GM12878 (cell line): Measurements from ENCODE around the gene EPB41L1. TPM values are rescaled to one million over a fixed set of nuclear protein-coding genes. Genes with fewer than 3 reads are reported as not detected.

Experiments used
- ATAC-seq: fragments of 200-7000 bp; cut with Tn5 transposase; 3 replicates; pipeline ENCODE4 v1.9.1; 2020; ENCODE audit warnings: mild to moderate bottlenecking, moderate library complexity
- BruUV-seq: library from RNA; stranded (reverse); fragments of 400-500 nt; replicated peaks from 2 replicates; lab custom pipeline; 2021; lab: Mats Ljungman, UMichigan
- CTCF ChIA-PET: fragments of 300-600 bp; sonication (Branson Sonifier 250); formaldehyde crosslinking; extraction: SDS; loops from one replicate; lab custom pipeline; 2021; ENCODE audit warnings: inconsistent platforms; lab: Yijun Ruan, JAX
- POLR2A ChIA-PET: fragments of 350-600 bp; formaldehyde crosslinking; extraction: SDS; loops from one replicate; lab custom pipeline; 2021; ENCODE audit warnings: inconsistent platforms; lab: Charles Lee
- RAD21 ChIA-PET: fragments of 300-600 bp; sonication (Branson Sonifier 250); formaldehyde crosslinking; loops from one replicate; lab custom pipeline; 2023; ENCODE audit warnings: antibody characterized with exemption; ENCODE audit not compliant: unreplicated experiment; lab: Charles Lee
- SMC1A ChIA-PET: fragments of 300-600 bp; sonication (Branson Sonifier 250); formaldehyde crosslinking; loops from one replicate; lab custom pipeline; 2023; ENCODE audit not compliant: unreplicated experiment, uncharacterized antibody; lab: Charles Lee
- DNase-seq: peaks from one replicate; pipeline ENCODE4 v3.0.0-alpha.2; 2011; ENCODE audit warnings: low read depth, low spot score
- FAIRE-seq: peaks from 3 replicates; lab custom pipeline; 2011; peaks lifted over from hg19 to GRCh38; lab: Jason Lieb, UNC
- H2AFZ ChIP-seq: 2 replicates; pipeline ENCODE4 v1.6.0; 2011; ENCODE audit warnings: low read depth, low read length, control low read depth; ENCODE audit not compliant: control insufficient read depth
- H3K27ac ChIP-seq: 2 replicates; pipeline ENCODE4 v1.5.1; 2011; ENCODE audit warnings: control low read depth; ENCODE audit not compliant: control insufficient read depth, insufficient read depth
- H3K27me3 ChIP-seq, 2 experiments: replicated peaks in 1 of 2; 2 replicates each; pipeline versions ENCODE4 v1.6.0 to v1.6.1; 2011; ENCODE audit warnings: low read length in 1 of 2; ENCODE audit not compliant: control insufficient read depth in 2 of 2, insufficient read depth in 2 of 2
- H3K36me3 ChIP-seq, 2 experiments: 2 replicates each; pipeline ENCODE4 v1.5.1; 2011; ENCODE audit warnings: low read length in 1 of 2; ENCODE audit not compliant: control insufficient read depth in 2 of 2, insufficient read depth in 2 of 2
- H3K4me1 ChIP-seq: 2 replicates; pipeline ENCODE4 v1.6.1; 2011; ENCODE audit warnings: mild to moderate bottlenecking, low read length, moderate library complexity, mixed read lengths; ENCODE audit not compliant: control insufficient read depth, insufficient read depth
- H3K4me2 ChIP-seq: 2 replicates; pipeline ENCODE4 v1.6.0; 2011; ENCODE audit warnings: control low read depth; ENCODE audit not compliant: control insufficient read depth, insufficient read depth
- H3K4me3 ChIP-seq: fragments of 200-600 bp; sonication (generic); 2 replicates; pipeline ENCODE4 v1.5.1; 2016
- H3K79me2 ChIP-seq: 2 replicates; pipeline ENCODE4 v1.6.0; 2011; ENCODE audit warnings: low read length; ENCODE audit not compliant: control insufficient read depth, insufficient read depth
- H3K9ac ChIP-seq: 2 replicates; pipeline ENCODE4 v1.8.0; 2011; ENCODE audit warnings: low read length, control low read depth, mixed read lengths; ENCODE audit not compliant: control insufficient read depth, insufficient read depth
- H3K9me3 ChIP-seq: replicated peaks from 3 replicates; pipeline ENCODE4 v1.5.1; 2011; ENCODE audit warnings: mild to moderate bottlenecking, low read length; ENCODE audit not compliant: control insufficient read depth, insufficient read depth
- H4K20me1 ChIP-seq: 2 replicates; pipeline ENCODE4 v1.6.0; 2011; ENCODE audit not compliant: control insufficient read depth, insufficient read depth
- ATF2 ChIP-seq: IDR thresholded peaks from 2 replicates; pipeline ENCODE4 v1.6.1; 2012; ENCODE audit warnings: low read length, inconsistent platforms
- BACH1 ChIP-seq: fragments of 450-650 bp; IDR thresholded peaks from 2 replicates; pipeline ENCODE4 v1.6.1; 2017; ENCODE audit warnings: mild to moderate bottlenecking, borderline replicate concordance
- CBX3 ChIP-seq: fragments of 200-600 bp; sonication (generic); IDR thresholded peaks from 2 replicates; pipeline ENCODE4 v1.6.1; 2016; ENCODE audit warnings: low read depth, borderline replicate concordance
- CEBPZ ChIP-seq: fragments of 150-350 bp; IDR thresholded peaks from 2 replicates; pipeline ENCODE4 v1.6.1; 2016; ENCODE audit warnings: low read depth, low read length
- ESRRA ChIP-seq: IDR thresholded peaks from 2 replicates; pipeline ENCODE4 v1.6.1; 2012; ENCODE audit warnings: mild to moderate bottlenecking, low read length, improper control_type of control experiment
- MEF2A ChIP-seq: IDR thresholded peaks from 2 replicates; pipeline ENCODE4 v1.6.1; 2011; ENCODE audit warnings: low read depth, mild to moderate bottlenecking, low read length, moderate library complexity; ENCODE audit not compliant: insufficient read depth
- POU2F2 ChIP-seq: IDR thresholded peaks from 3 replicates; pipeline ENCODE4 v1.6.1; 2011; ENCODE audit warnings: low read depth, mild to moderate bottlenecking, low read length, borderline replicate concordance
- RAD21 ChIP-seq: IDR thresholded peaks from 2 replicates; pipeline ENCODE4 v1.6.1; 2011; ENCODE audit warnings: mild to moderate bottlenecking, low read depth, low read length, moderate library complexity; ENCODE audit not compliant: insufficient read depth
- RAD51 ChIP-seq: fragments of 450-650 bp; IDR thresholded peaks from 2 replicates; pipeline ENCODE4 v1.6.1; 2016; ENCODE audit warnings: moderate library complexity, mild to moderate bottlenecking, inconsistent platforms
- SIX5 ChIP-seq: IDR thresholded peaks from 2 replicates; pipeline ENCODE4 v1.6.1; 2011; ENCODE audit warnings: mild to moderate bottlenecking, low read depth, low read length, moderate library complexity; ENCODE audit not compliant: severe bottlenecking
- SMARCA5 ChIP-seq: fragments of 450-650 bp; IDR thresholded peaks from 2 replicates; pipeline ENCODE4 v1.6.1; 2017; ENCODE audit warnings: mild to moderate bottlenecking
- ZNF384 ChIP-seq: IDR thresholded peaks from 2 replicates; pipeline ENCODE4 v1.6.1; 2012; ENCODE audit warnings: low read depth, mild to moderate bottlenecking, low read length, improper control_type of control experiment, borderline replicate concordance
- WGBS: methylation state at CpG from one replicate; pipeline ENCODE4 v1.1.6; 2016; ENCODE audit warnings: low lambda C conversion rate; ENCODE audit not compliant: insufficient replicate concordance, insufficient coverage; ENCODE audit errors: missing lambda C conversion rate; 5-methylcytosine and 5-hydroxymethylcytosine counted together
- in situ Hi-C: fragments of 300-500 bp; cut with MboI; formaldehyde crosslinking; loops from 9 replicates; pipeline ENCODE4 v1.14.3; 2018; ENCODE audit warnings: mixed read lengths
- intact Hi-C: fragments of 100-400 bp; cut with micrococcal nuclease; formaldehyde crosslinking; loops from one replicate; pipeline ENCODE4 v1.14.2; 2022; ENCODE audit not compliant: unreplicated experiment
- polyA plus RNA-seq, 11 experiments: library from polyadenylated mRNA; depleted of rRNA in 4 of 11; unstranded in 6 of 11; stranded (reverse) in 5 of 11; fragments of >200 nt; fragmentation: Nextera tagmentation in 4 of 11; fragmentation: Illumina TruSeq in 1 of 11; extraction: Ambion mirVana in 4 of 11; extraction: Trizol in 1 of 11; gene quantifications; 1 replicate in 1 of 11; 2 replicates in 10 of 11; pipeline versions ENCODE4 v1.2.1 to v1.2.3, GENCODE V29; 2011 to 2016; ENCODE audit warnings: inconsistent platforms in 2 of 11, missing spikeins in 2 of 11, low read depth in 1 of 11
- total RNA-seq, 4 experiments: library from RNA; depleted of rRNA in 3 of 4; stranded (reverse); fragments of >200 nt in 3 of 4; fragmentation: Illumina TruSeq in 1 of 4; extraction: Trizol in 1 of 4; gene quantifications; 2 replicates each; pipeline versions ENCODE4 v1.2.1 to v1.2.3, GENCODE V29; 2013 to 2021

Gene EPB41L1
- total and polyA plus RNA-seq, 10 of the 15 experiments (the other 5 are each of a cell fraction or from before 2014, with no cell fraction given): 0.08 to 3.2 (median 0.31) TPM

- DNase-seq: no peak
- Histone ChIP-seq H3K9ac (no peak overlapping the region), H3K27ac (no peak overlapping the region), H3K36me3 (peaks cover 0 to 6% of the 10 kb centered on the region in 2 experiments; a peak in 3 of 4 replicates), H3K27me3 (peaks cover 0 to 2% of the 10 kb centered on the region in 2 experiments; a peak in 2 of 4 replicates), H2AFZ (no peak overlapping the region), H4K20me1 (no peaks in the 10 kb centered on the region), H3K79me2 (no peaks in the 10 kb centered on the region), H3K4me1 (no peaks in the 10 kb centered on the region), H3K4me2 (no peak overlapping the region), H3K4me3 (no peak overlapping the region), H3K9me3 (no peaks in the 10 kb centered on the region)
- 71% methylated on average over 12 of the region's 12 CpGs for WGBS
- intact Hi-C loops: no loop called here
- in situ Hi-C loops: no loop called here
- no TSS peak for BruUV-seq
- RAD21 ChIA-PET: no interaction called here
- no peak for FAIRE-seq
- CTCF ChIA-PET: interaction anchor here (0.9 kb wide), 1 partner anchor 12 kb away, joined by 3 read pairs; no protein-coding TSS in a partner anchor
- TF ChIP-seq POU2F2 (no peak), CBX3 (no peak), ESRRA (no peak), RAD21 (no peak)
- POLR2A ChIA-PET: no interaction called here
- ATAC-seq: no peak
- SMC1A ChIA-PET: no interaction called here
Measured at GRCh38 chr20:36261389-36262105, 107.0 kb downstream of the EPB41L1 start.

DNA sequence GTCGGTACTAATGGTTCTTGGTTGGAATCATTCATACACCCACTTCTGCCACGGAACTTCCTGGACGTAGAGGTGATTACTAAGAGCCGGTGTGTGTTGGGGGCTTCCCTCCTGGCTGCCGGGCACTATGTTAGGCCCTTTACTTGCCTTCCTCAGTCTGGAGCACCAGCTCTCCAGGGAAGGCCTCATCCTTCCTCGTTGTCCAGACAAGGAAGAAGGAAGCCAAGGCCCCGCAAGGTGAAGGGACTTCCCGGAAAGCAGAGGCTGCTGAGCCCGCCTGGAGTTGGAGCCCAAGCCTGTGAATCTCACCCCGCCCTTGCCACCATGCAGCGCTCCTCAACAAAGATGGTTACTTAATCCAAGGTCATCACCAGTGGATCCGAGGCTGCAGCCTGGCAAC, 107.9 kb downstream of the EPB41L1 start:
- H3K9me3 ChIP-seq: no peaks in the 10 kb centered on the region
- no peaks in the 10 kb centered on the region for H3K79me2 ChIP-seq
- ChIA-PET POLR2A (no interaction called here), CTCF (no interaction called here), RAD21 (no interaction called here), SMC1A (no interaction called here)
- H2AFZ ChIP-seq: no peak overlapping the region
- in situ Hi-C loops: no loop called here
- no peaks in the 10 kb centered on the region for H4K20me1 ChIP-seq
- H3K9ac ChIP-seq: no peak overlapping the region
- 61% methylated on average over 12 of the region's 12 CpGs for WGBS
- intact Hi-C loops: no loop called here
- no peak overlapping the region for H3K4me2 ChIP-seq
- FAIRE-seq (no peak), DNase-seq (no peak), ATAC-seq (no peak)
- H3K27ac ChIP-seq: no peak overlapping the region
- H3K4me1 ChIP-seq: no peaks in the 10 kb centered on the region
- no TSS peak for BruUV-seq
- H3K4me3 ChIP-seq: no peak overlapping the region
- no peaks in the 10 kb centered on the region for H3K36me3 ChIP-seq
- peaks cover 0 to 2% of the 10 kb centered on the region in 2 experiments; a peak in 2 of 4 replicates for H3K27me3 ChIP-seq
- no peak for TF ChIP-seq SIX5
- TF ChIP-seq ZNF384: no peak
- no peak for TF ChIP-seq BACH1
- TF ChIP-seq CEBPZ: no peak
- no peak for TF ChIP-seq MEF2A
- TF ChIP-seq RAD51: no peak
- TF ChIP-seq SMARCA5: no peak
- TF ChIP-seq ATF2: no peak
